Common myeloid progenitor, CD34-positive (primary cell): Measurements from ENCODE around the gene CRELD2.

ENCODE experiments used
- CTCF ChIA-PET: fragments of 350-600 bp; sonication (Branson Sonifier 250); formaldehyde crosslinking; loops from one replicate; lab custom pipeline; 2021; ENCODE audit warnings: antibody characterized with exemption; lab: Charles Lee
- POLR2A ChIA-PET: fragments of 350-600 bp; sonication (Branson Sonifier 250); formaldehyde crosslinking; loops from one replicate; lab custom pipeline; 2021; ENCODE audit warnings: antibody characterized with exemption; lab: Charles Lee
- DNase-seq, 3 donors: peaks; one replicate each; pipeline versions ENCODE4 v3.0.0 to v3.0.0-alpha.2; 2013
- H3K27ac ChIP-seq, 2 experiments: 1 replicate in 1 of 2; 2 replicates in 1 of 2; pipeline ENCODE4 v1.7.0; 2013; ENCODE audit warnings: inconsistent platforms in 2 of 2, low read length in 2 of 2, mild to moderate bottlenecking in 2 of 2, low read depth in 1 of 2, moderate library complexity in 1 of 2; ENCODE audit not compliant: severe bottlenecking in 2 of 2, insufficient read depth in 1 of 2, poor library complexity in 1 of 2
- H3K27me3 ChIP-seq, 5 experiments: replicated peaks in 2 of 5; 1 replicate in 3 of 5; 2 replicates in 2 of 5; pipeline versions ENCODE4 v1.6.1 to v1.7.0; 2013; ENCODE audit warnings: low read length in 4 of 5, mild to moderate bottlenecking in 2 of 5, moderate library complexity in 2 of 5, inconsistent platforms in 1 of 5; ENCODE audit not compliant: insufficient read depth in 5 of 5, control insufficient read depth in 4 of 5
- H3K36me3 ChIP-seq, 4 experiments: 1 replicate in 2 of 4; 2 replicates in 2 of 4; pipeline versions ENCODE4 v1.6.1 to v1.7.0; 2013; ENCODE audit warnings: low read length in 3 of 4, control low read depth in 1 of 4, mild to moderate bottlenecking in 1 of 4; ENCODE audit not compliant: control insufficient read depth in 4 of 4, insufficient read depth in 4 of 4
- H3K4me1 ChIP-seq, 4 experiments: 1 replicate in 3 of 4; 2 replicates in 1 of 4; pipeline versions ENCODE4 v1.6.1 to v1.7.1; 2013; ENCODE audit warnings: low read length in 3 of 4, mild to moderate bottlenecking in 3 of 4, control low read depth in 1 of 4, inconsistent platforms in 1 of 4, moderate library complexity in 1 of 4; ENCODE audit not compliant: control insufficient read depth in 4 of 4, insufficient read depth in 4 of 4; ENCODE audit errors: control extremely low read depth in 1 of 4
- H3K4me3 ChIP-seq, 7 experiments: 1 replicate in 4 of 7; 2 replicates in 3 of 7; pipeline versions ENCODE4 v1.5.1 to v1.7.0; 2013; ENCODE audit warnings: mild to moderate bottlenecking in 7 of 7, low read length in 6 of 7, moderate library complexity in 6 of 7, inconsistent platforms in 2 of 7, low read depth in 2 of 7, control low read depth in 1 of 7; ENCODE audit not compliant: insufficient read depth in 4 of 7, control insufficient read depth in 1 of 7; ENCODE audit errors: extremely low read depth in 1 of 7
- H3K9me3 ChIP-seq, 5 experiments: 1 replicate in 4 of 5; 2 replicates in 1 of 5; pipeline versions ENCODE4 v1.6.1 to v1.7.1; 2013; ENCODE audit warnings: low read length in 4 of 5, mild to moderate bottlenecking in 2 of 5, inconsistent platforms in 1 of 5, low read depth in 1 of 5, moderate library complexity in 1 of 5; ENCODE audit not compliant: control insufficient read depth in 4 of 5, insufficient read depth in 2 of 5; ENCODE audit errors: control extremely low read depth in 1 of 5
- WGBS: methylation state at CpG from one replicate; pipeline ENCODE4 v1.1.5; 2013; ENCODE audit not compliant: insufficient coverage; 5-methylcytosine and 5-hydroxymethylcytosine counted together

Gene CRELD2

DNA sequence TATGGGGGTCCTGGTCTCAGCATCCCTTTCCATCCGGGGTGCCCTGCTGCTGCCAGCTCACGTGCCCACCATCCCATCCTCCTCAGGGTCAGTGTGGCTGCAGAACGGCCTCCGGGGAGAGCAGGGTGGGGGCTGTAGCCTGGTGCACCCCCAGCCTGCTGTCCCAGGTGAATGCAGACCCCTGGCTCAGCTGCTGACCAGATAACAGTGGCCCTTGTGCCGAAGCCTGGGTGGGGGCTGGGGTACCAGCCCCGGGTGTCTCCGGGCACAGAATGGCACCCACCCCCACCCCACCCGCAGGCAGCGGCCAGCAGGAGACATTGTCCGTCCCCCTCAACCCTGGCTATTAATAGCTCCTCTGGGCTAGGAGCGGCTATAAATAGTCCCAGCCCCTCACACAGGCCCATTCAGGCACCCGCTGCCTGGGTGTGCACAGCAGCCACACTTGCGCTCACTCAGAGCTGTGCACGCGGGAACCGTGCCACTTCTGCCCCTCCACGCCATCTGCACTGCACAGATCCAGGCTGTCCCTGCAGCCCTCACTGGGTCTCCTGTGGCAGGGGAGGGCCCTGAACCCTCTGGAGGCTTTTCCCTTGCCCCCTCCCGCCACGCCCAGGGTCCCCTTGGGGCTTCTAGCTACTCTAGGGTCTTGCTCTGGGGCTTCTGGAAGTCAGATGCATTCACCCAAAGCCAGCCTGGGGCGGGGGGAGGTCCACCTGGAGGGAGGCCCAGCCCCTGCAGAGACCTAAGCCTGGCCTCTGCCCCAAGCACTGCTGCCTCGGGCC lies 18.7 kb downstream of the CRELD2 start:
- Histone ChIP-seq H3K9me3 (peaks cover 0 to 4% (median 0%) of the 10 kb centered on the region in 5 experiments), H3K27ac (peak overlapping the region; percentile 44 to 82), H3K4me3 (peak overlapping the region in 5 of 7 experiments; percentile 28 to 62 (median 41)), H3K36me3 (no peaks in the 10 kb centered on the region), H3K27me3 (no peaks in the 10 kb centered on the region), H3K4me1 (peaks cover 0 to 57% (median 46%) of the 10 kb centered on the region in 4 experiments)
- DNase-seq, result peak in 2 of 3 donors; percentile 57 to 58
- ChIA-PET CTCF (interaction anchor here (0.8 to 2.0 kb wide), 9 partner anchors 9 to 128 kb away, joined by 3 to 8 read pairs (median 5); partner anchors contain the start of gene PIM3), POLR2A (interaction anchor here (0.5 to 3.2 kb wide), 3 partner anchors 20 to 283 kb away, joined by 11 to 51 read pairs (median 12); partner anchors contain the start of gene PIM3)
- 61% methylated on average over 11 of the region's 21 CpGs for WGBS

DNA sequence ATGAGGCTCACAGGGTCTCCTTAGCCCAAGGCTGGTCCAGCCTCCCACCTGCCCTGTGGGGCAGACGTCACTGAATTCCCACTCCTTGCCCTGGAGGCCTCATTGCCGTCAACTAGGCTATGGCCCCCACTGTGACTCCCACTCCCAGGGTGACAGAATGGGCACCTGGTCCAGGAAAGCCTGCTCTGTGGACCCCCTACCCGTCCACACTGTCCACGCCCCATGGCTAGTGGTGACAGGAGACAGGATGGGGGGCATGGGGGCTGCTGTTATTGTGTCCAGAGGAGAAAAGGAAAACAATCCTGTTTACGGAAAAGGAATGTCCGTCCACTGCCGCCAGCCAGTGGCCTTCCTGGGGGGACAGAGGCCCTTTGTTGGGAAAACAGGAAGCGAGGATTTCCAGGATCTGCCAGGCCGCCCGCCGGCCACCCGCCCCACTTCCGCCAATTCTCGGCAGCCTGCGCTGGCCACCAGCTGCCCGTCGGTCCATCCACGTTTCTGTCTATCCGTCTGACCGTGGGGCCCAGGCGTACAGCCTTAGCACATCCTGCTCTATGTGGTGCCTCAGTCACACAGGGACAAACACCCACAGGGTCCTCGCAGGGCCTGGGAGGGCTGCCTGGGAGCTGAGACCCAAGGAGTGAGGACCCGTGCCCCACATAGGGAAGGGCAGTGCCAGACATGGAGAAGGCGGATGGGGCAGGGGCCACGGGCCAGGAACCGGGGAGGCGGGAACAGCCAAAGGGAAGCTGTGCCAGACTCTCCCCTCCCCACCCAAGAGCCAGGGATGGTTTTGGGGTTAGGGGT lies 19.5 kb downstream of the CRELD2 start:
- ChIA-PET POLR2A (interaction anchor here (3.2 kb wide), 1 partner anchor 23 kb away, joined by 51 read pairs; the partner anchor contains the start of gene PIM3), CTCF (interaction anchor here (1.2 to 2.0 kb wide), 4 partner anchors 12 to 29 kb away, joined by 5 to 8 read pairs (median 6); partner anchors contain the start of gene PIM3)
- no peaks in the 10 kb centered on the region for H3K27me3 ChIP-seq
- 90% methylated on average over 22 of the region's 27 CpGs for WGBS
- DNase-seq, result no peak
- peaks cover 0 to 51% (median 42%) of the 10 kb centered on the region in 4 experiments for H3K4me1 ChIP-seq
- H3K4me3 ChIP-seq, result no peak overlapping the region
- H3K36me3 ChIP-seq, result no peaks in the 10 kb centered on the region
- peaks cover 0 to 4% (median 0%) of the 10 kb centered on the region in 5 experiments for H3K9me3 ChIP-seq
- no peak overlapping the region for H3K27ac ChIP-seq

DNA sequence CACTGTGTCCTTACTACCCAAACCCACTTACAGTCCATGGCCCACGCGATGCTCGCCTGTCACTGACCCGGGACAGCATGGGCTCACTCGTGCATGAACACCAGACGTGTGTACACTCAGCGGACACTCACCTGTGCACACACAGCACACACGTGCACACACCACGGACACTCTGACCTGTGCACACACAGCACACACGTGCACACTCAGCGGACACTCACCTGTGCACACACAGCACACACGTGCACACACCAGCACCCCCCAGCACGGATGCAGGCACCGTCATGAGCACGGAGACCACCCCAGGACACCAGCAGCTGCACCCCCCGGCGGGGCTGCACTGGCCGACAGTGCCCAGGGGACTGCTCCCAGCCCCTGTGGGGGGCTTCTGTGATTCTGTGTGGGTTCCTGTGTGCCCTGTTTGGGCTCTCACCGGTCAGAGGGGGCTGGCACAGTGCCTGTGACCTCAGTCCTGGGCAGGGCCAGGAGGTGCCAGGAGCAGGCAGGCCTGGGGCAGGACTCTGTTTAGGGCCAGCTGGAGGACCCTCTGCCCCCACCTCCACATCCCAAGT lies 20.2 kb downstream of the CRELD2 start:
- DNase-seq, result no peak
- ChIA-PET CTCF (interaction anchor here (1.2 to 2.0 kb wide), 4 partner anchors 16 to 77 kb away, joined by 3 to 8 read pairs (median 6); partner anchors contain the start of gene PIM3), POLR2A (no interaction called here)
- no peak overlapping the region for H3K27ac ChIP-seq
- WGBS, result 86% methylated on average over 14 of the region's 19 CpGs
- peaks cover 0 to 47% (median 37%) of the 10 kb centered on the region in 4 experiments for H3K4me1 ChIP-seq
- no peaks in the 10 kb centered on the region for H3K36me3 ChIP-seq
- peaks cover 0 to 4% (median 0%) of the 10 kb centered on the region in 5 experiments for H3K9me3 ChIP-seq
- no peaks in the 10 kb centered on the region for H3K27me3 ChIP-seq
- H3K4me3 ChIP-seq, result no peak overlapping the region

DNA sequence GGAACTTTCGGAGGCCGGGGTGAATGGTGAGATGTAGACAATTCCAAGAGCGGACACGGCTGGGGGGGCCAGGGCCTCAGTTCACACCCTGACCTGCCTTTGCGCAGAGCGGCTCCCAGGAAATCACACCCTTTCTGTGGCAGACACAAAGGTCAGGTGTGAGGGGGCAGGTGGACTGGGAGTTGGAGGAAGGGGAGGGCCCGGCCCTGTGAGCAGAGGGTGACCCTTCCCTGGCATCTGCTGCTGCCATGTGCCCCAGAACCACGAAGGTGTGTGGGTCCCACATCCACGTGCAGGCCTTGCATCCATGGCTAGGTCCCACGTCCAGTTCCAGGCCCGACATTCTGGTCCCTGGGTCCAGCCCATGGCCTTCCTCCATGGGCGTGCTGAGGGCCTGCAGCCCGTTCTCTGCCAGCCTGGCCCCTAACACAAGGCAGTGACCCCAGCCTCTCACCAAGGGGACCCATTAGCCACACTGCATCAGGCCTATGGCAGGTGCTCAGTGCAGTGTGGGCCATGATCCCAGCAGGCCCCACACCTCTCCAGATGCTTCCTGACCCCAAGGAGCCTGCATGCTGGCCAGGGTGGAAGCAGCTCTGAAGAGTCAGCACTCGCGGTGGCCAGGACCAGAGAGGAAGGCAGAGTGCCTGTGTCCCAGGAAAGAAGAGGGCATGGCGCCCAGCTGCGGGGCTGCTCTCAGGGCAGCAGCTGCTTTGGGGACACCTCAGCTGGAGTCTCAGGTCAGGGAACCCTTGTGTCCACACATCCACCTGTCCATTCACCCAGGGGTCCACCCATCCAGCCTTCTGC lies 23.3 kb downstream of the CRELD2 start:
- ChIA-PET CTCF (interaction anchor here (1.0 kb wide), 1 partner anchor 89 kb away, joined by 3 read pairs; no protein-coding TSS in a partner anchor), POLR2A (no interaction called here)
- Histone ChIP-seq H3K4me1 (peaks cover 0 to 48% (median 26%) of the 10 kb centered on the region in 4 experiments), H3K36me3 (no peaks in the 10 kb centered on the region), H3K4me3 (no peak overlapping the region), H3K27me3 (no peaks in the 10 kb centered on the region), H3K27ac (no peak overlapping the region), H3K9me3 (peaks cover 0 to 4% (median 0%) of the 10 kb centered on the region in 5 experiments)
- DNase-seq, result no peak
- 93% methylated on average over 16 of the region's 17 CpGs for WGBS

DNA sequence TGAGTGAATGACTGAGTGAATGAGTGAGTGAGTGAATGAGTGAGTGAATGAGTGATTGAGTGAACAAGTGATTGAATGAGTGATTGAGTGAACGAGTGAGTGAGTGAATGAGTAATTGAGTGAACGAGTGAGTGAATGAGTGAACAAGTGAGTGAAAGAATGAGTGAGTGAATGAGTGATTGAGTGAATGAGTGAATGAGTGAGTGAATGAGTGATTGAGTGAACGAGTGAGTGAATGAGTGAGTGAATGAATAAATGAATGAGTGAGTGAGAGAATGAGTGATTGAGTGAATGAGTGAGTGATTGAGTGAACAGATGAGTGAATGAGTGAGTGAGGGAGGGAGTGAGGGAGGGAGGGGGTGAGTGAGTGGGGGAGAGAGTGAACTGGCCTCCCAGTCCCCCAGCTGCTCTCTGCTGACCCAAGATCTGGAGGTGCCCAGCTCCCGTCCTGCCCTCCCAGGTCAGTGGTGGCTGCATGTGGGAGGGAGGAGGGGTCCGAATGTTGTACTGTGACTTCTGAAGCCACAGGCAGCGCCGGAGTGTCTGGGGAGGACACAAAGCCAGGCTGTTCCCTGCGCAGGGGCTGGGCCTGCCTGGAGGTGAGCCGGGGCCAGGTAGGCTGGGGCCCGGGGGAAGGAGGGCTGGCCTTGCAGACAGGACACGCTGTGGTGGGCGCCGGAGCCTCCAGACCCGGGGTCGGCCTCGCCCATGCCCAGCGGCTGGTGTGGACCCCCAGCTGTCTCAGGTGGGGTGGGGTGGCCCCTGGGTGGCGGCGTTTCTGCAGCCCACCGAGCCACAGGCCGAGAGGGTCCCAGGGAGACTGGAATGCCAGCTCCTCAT lies 24.4 kb downstream of the CRELD2 start:
- POLR2A ChIA-PET, result interaction anchor here (1.1 kb wide), 1 partner anchor 17 kb away, joined by 3 read pairs; no protein-coding TSS in a partner anchor

More for the DNA sequence above, 24.4 kb downstream of the CRELD2 start:
- Histone ChIP-seq H3K4me3 (no peak overlapping the region), H3K4me1 (peaks cover 0 to 40% (median 16%) of the 10 kb centered on the region in 4 experiments), H3K9me3 (peaks cover 0 to 4% (median 0%) of the 10 kb centered on the region in 5 experiments), H3K36me3 (no peaks in the 10 kb centered on the region), H3K27ac (no peak overlapping the region), H3K27me3 (no peaks in the 10 kb centered on the region)
- peak in 1 of 3 donors; percentile 44 for DNase-seq
- whole genome bisulfite sequencing, result 97% methylated on average over 21 of the region's 21 CpGs
- CTCF ChIA-PET, result no interaction called here
